PC-3 (cell line): ENCODE measurements around the gene SDC1. TPM values are rescaled to one million over a fixed set of nuclear protein-coding genes. Genes with fewer than 3 reads are reported as not detected.

Source experiments
- ATAC-seq: fragments of 200-7000 bp; cut with Tn5 transposase; 2 replicates; pipeline ENCODE4 v1.9.1; 2020; ENCODE audit warnings: mild to moderate bottlenecking, moderate library complexity
- BruUV-seq: library from RNA; stranded (reverse); fragments of 400-500 nt; replicated peaks from 2 replicates; lab custom pipeline; 2021; lab: Mats Ljungman, UMichigan
- CTCF ChIA-PET: fragments of 300-600 bp; sonication (Branson Sonifier 250); formaldehyde crosslinking; loops from one replicate; lab custom pipeline; 2022; ENCODE audit warnings: antibody characterized with exemption; lab: Charles Lee
- POLR2A ChIA-PET: fragments of 300-600 bp; sonication (Branson Sonifier 250); formaldehyde crosslinking; loops from one replicate; lab custom pipeline; 2022; ENCODE audit warnings: antibody characterized with exemption; ENCODE audit not compliant: unreplicated experiment; lab: Charles Lee
- DNase-seq: peaks from one replicate; pipeline ENCODE4 v3.0.0-alpha.2; 2015
- H2AFZ ChIP-seq: fragments of 300-600 bp; sonication (generic); 2 replicates; pipeline ENCODE4 v1.6.0; 2016; ENCODE audit warnings: antibody characterized with exemption, low read length
- H3F3A ChIP-seq: fragments of 300-600 bp; sonication (generic); one replicate; pipeline ENCODE4 v1.6.0; 2017; ENCODE audit warnings: antibody characterized with exemption, low read length, control low read depth, mild to moderate bottlenecking; ENCODE audit not compliant: unreplicated experiment
- H3K27ac ChIP-seq: fragments of 300-600 bp; sonication (generic); 2 replicates; pipeline ENCODE4 v1.5.1; 2016; ENCODE audit warnings: mild to moderate bottlenecking, low read length
- H3K27me3 ChIP-seq: fragments of 300-600 bp; sonication (generic); 2 replicates; pipeline ENCODE4 v1.6.1; 2016; ENCODE audit warnings: low read length, mixed read lengths
- H3K36me3 ChIP-seq: fragments of 300-600 bp; sonication (generic); 2 replicates; pipeline ENCODE4 v1.6.1; 2016; ENCODE audit warnings: low read depth, mixed run types, low read length, mixed read lengths
- H3K4me1 ChIP-seq: fragments of 300-600 bp; sonication (generic); 2 replicates; pipeline ENCODE4 v1.5.1; 2016; ENCODE audit warnings: low read length; ENCODE audit not compliant: insufficient read depth
- H3K4me2 ChIP-seq: fragments of 300-600 bp; sonication (generic); 2 replicates; pipeline ENCODE4 v1.6.0; 2016; ENCODE audit warnings: low read length
- H3K4me3 ChIP-seq: fragments of 300-600 bp; sonication (generic); 2 replicates; pipeline ENCODE4 v1.5.1; 2016; ENCODE audit warnings: mild to moderate bottlenecking, low read length, mixed read lengths
- H3K79me2 ChIP-seq: fragments of 300-600 bp; sonication (generic); 2 replicates; pipeline ENCODE4 v1.6.1; 2017; ENCODE audit warnings: low read length, mixed read lengths
- H3K9ac ChIP-seq: fragments of 300-600 bp; sonication (generic); 2 replicates; pipeline ENCODE4 v1.6.0; 2016; ENCODE audit warnings: mild to moderate bottlenecking, low read length
- H3K9me2 ChIP-seq: fragments of 300-600 bp; sonication (generic); replicated peaks from 2 replicates; pipeline ENCODE4 v1.6.1; 2016; ENCODE audit warnings: mixed run types, low read length, mixed read lengths
- H3K9me3 ChIP-seq: fragments of 300-600 bp; sonication (generic); 2 replicates; pipeline ENCODE4 v1.6.1; 2016; ENCODE audit warnings: low read length, mixed read lengths
- H4K20me1 ChIP-seq: fragments of 300-600 bp; sonication (generic); 2 replicates; pipeline ENCODE4 v1.6.1; 2016; ENCODE audit warnings: low read length, mixed read lengths
- CTCF ChIP-seq: fragments of 300-600 bp; sonication (generic); conservative IDR thresholded peaks from 2 replicates; pipeline ENCODE4 v1.5.1; 2017; ENCODE audit warnings: antibody characterized with exemption, low read depth, mild to moderate bottlenecking, low read length
- EZH2 ChIP-seq: fragments of 300-600 bp; sonication (generic); IDR thresholded peaks from one replicate; pipeline ENCODE4 v1.6.1; 2017; ENCODE audit warnings: antibody characterized with exemption, mild to moderate bottlenecking, low read length; ENCODE audit not compliant: unreplicated experiment
- EZH2phosphoT487 ChIP-seq: fragments of 300-600 bp; sonication (generic); IDR thresholded peaks from 2 replicates; pipeline ENCODE4 v1.6.1; 2018; ENCODE audit warnings: mild to moderate bottlenecking, antibody characterized with exemption, low read length, borderline replicate concordance
- intact Hi-C: fragments of 100-400 bp; cut with micrococcal nuclease; formaldehyde crosslinking; loops from 2 replicates; pipeline ENCODE4 v1.9.0; 2023
- total RNA-seq: library from RNA; depleted of rRNA; stranded (reverse); fragments of >200 nt; gene quantifications from 2 replicates; pipeline ENCODE4 v1.2.3, GENCODE V29; 2014

Gene SDC1
- total RNA-seq, 1 experiment from 2014 or later, result 358 TPM

GRCh38 chr2:20186855-20187187 is 38.1 kb downstream of the SDC1 start:
- Histone ChIP-seq H3K36me3 (no peaks in the 10 kb centered on the region), H3K79me2 (no peaks in the 10 kb centered on the region), H3K27ac (peak overlapping the region; percentile 83; the same call in 1 of the 2 replicates), H3K4me3 (no peak overlapping the region), H4K20me1 (no peaks in the 10 kb centered on the region), H3K9ac (peak overlapping the region; percentile 28), H3K4me2 (no peak overlapping the region), H3K4me1 (peaks cover 50% of the 10 kb centered on the region), H3K27me3 (no peaks in the 10 kb centered on the region), H3F3A (no peaks in the 10 kb centered on the region), H3K9me3 (no peaks in the 10 kb centered on the region), H3K9me2 (no peaks in the 10 kb centered on the region), H2AFZ (peak overlapping the region; percentile 58)
- ATAC-seq (no peak), DNase-seq (no peak)
- intact Hi-C loops, result loop anchor here (10.0 kb wide), 1 partner anchor 82 kb away; no protein-coding TSS in a partner anchor
- TSS peak; percentile 69 for BruUV-seq
- TF ChIP-seq EZH2, result no peak
- TF ChIP-seq CTCF, result no peak
- no peak for TF ChIP-seq EZH2phosphoT487
- ChIA-PET CTCF (no interaction called here), POLR2A (no interaction called here)

DNA sequence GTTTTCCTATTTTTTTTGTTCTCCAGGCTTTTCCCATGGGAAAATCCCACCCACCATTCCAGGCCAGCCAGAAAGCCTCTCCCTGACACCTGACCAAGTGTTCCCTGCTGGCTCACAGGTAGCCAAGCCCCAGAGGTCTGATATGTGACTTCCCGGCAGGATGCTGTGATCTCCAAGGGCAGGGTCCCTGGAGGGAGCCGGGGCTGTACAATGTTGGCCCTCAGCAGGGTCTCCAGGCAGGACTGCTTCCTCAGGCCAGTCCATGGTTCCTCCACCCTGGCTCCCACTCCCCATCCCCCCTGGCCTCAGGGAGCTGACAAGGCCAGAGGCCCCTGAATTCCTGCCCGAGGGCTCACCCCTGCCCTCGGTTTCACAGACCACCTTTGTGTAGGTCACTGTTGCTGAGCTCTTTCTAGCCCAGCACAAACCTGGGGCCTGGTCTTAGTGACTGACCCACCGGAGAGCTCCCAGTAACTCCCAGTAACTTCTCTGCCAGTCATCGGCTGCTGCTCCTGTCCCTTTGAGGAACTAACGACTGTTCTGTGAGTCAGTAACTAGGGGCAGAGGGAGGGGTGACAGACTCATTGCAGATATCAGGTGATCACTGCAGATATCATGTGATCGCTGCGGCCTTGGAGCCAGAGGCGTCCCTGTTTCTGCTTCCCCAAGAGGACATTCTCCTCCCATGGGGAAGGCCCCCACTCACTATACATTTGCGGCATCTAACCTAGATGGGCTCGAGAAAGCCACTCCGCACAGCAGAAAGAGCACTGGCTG is 38.7 kb downstream of the SDC1 start:
- POLR2A ChIA-PET, result no interaction called here
- H3K27ac ChIP-seq, result peak overlapping the region; percentile 83
- no peaks in the 10 kb centered on the region for H3K36me3 ChIP-seq
- no peak for TF ChIP-seq CTCF
- TF ChIP-seq EZH2phosphoT487, result no peak
- TF ChIP-seq EZH2, result no peak
- no peak overlapping the region for H3K4me3 ChIP-seq
- BruUV-seq, result TSS peak; percentile 83
- no peaks in the 10 kb centered on the region for H3K27me3 ChIP-seq
- DNase-seq (peak; percentile 68), ATAC-seq (peak; percentile 9; the same call in 1 of the 2 replicates)
- peaks cover 53% of the 10 kb centered on the region for H3K4me1 ChIP-seq
- H4K20me1 ChIP-seq, result no peaks in the 10 kb centered on the region
- H3K79me2 ChIP-seq, result no peaks in the 10 kb centered on the region
- intact Hi-C loops, result loop anchor here (10.0 kb wide), 1 partner anchor 81 kb away; no protein-coding TSS in a partner anchor
- H3K9ac ChIP-seq, result peak overlapping the region; percentile 28
- H2AFZ ChIP-seq, result peak overlapping the region; percentile 58
- peak overlapping the region; percentile 31; the same call in 1 of the 2 replicates for H3K4me2 ChIP-seq
- no peaks in the 10 kb centered on the region for H3K9me2 ChIP-seq
- H3K9me3 ChIP-seq, result no peaks in the 10 kb centered on the region
- CTCF ChIA-PET, result no interaction called here
- no peaks in the 10 kb centered on the region for H3F3A ChIP-seq
